ENCODE measurements around the gene CCDC142.
A peak's percentile ranks its signal among the peaks of the same experiment; 100 is the strongest.
"Not testable (repeated sequence)": the region's sequence is repeated elsewhere in the genome, so short reads cannot be mapped to it uniquely, and the experiment has no call there.

The CCDC142 gene

DNA sequence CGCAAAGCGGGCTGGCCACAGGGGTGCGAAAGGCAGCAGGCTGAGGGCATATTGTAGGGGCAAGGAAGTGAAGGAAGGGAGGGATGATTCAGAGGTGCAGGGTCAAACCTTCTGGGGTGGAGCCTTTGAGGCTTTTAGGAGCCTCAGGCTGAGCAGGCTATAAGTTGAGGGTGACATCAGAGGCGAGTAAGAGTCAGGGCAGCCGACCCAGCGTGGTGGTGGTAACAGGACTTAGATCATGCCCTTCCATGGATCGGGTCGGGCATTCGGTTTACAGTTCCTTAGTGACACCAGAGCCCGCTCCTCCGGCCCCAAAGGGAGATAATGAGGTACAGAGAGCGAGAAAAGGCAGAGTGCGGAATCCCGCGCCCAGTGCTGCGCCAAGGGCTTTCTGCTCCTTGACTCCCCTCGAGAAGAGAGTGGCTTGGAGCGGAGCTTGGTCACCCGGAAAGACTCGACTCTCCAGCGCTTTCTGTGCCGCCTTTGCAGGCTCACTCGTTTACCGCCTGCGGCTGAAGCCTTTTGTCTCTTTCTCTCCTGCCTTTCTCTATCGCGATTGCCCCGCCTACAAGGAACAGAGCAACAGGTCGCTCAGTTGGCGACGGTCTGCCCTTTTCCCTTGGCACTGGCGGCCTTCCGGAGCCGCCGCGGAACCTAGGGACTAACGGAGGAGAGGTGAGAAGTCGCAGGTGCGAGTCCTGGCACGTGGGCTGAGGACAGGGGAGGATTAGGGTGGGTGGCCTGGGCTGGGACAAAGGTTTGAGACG lies 15.9 kb upstream of the CCDC142 start:
- peak; percentile 71 to 83 (median 81) for DNase-seq

GRCh38 chr2:74497777-74498499 lies 15.1 kb upstream of the CCDC142 start:
- DNase-seq = peak in 1 of 3 donors; percentile 30

- DNase-seq = no peak
Measured at GRCh38 chr2:74496997-74497776, 14.4 kb upstream of the CCDC142 start.

DNA sequence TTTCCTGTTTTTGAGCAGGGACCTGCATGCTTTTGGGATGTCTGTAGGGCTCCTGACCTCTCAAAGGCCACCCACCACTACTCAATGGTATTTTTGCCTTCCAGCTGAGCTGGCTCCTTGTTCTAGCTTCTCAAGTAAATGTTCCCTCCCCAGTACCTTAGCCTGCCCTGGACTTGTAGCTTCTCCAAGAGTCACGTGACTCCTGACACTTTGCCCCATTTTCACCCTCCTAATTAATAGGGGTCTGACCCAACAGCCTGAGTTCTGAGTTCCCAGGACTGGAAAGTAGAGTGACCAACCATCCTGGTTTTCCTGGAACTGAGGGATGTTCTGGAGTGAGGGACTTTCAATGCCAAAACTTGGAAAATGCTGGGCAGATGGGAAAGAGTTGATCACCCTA lies 12.6 kb upstream of the CCDC142 start:
- DNase-seq = no peak

GRCh38 chr2:74493546-74493945 lies 10.7 kb upstream of the CCDC142 start:
- DNase-seq = no peak

DNA sequence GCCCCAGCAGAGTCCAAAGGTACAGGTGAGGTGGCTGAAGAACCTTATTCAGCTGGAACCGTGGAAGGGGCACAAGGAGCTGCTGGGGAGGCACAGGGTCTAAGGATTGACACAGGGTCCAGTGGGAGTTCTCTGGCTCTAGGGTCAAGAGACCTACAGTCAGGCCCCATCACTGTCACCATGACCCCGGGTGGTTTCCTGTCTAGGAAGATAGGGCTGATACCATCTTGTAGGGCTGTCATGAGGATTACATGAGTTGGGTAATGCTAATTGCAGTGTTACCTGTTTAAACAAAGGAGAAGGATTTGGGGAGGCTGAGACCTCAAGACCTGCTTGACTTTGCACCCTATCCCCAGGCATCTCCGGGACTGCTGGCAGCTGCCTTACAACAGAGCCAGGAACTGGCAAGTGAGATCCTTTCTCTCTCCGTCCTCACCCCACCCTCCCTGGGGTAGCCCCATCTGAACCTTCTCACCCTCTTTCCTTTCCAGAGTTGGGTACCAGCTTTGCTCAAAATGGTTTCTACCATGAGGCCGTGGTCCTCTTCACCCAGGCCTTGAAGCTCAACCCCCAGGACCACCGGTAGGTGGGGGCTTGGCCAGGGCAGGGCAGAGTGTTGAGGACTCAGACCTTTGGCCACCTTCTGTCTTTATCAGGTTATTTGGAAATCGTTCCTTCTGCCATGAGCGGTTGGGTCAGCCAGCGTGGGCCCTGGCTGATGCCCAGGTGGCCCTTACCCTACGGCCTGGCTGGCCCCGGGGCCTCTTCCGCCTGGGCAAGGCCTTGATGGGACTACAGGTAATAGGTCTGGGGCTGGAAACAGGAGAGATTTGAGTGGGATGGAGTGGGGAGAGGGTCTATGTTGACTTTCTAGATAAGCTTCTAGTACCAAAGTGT lies 9.1 kb upstream of the CCDC142 start:
- DNase-seq = no peak

GRCh38 chr2:74489906-74490305 lies 7.1 kb upstream of the CCDC142 start:
- DNase-seq = no peak

GRCh38 chr2:74488643-74489481 lies 6.1 kb upstream of the CCDC142 start:
- no peak for DNase-seq

GRCh38 chr2:74486141-74486540 lies 3.3 kb upstream of the CCDC142 start:
- no peak for DNase-seq

GRCh38 chr2:74483675-74484164 lies 922 bp upstream of the CCDC142 start:
- DNase-seq = not testable (repeated sequence)

DNA sequence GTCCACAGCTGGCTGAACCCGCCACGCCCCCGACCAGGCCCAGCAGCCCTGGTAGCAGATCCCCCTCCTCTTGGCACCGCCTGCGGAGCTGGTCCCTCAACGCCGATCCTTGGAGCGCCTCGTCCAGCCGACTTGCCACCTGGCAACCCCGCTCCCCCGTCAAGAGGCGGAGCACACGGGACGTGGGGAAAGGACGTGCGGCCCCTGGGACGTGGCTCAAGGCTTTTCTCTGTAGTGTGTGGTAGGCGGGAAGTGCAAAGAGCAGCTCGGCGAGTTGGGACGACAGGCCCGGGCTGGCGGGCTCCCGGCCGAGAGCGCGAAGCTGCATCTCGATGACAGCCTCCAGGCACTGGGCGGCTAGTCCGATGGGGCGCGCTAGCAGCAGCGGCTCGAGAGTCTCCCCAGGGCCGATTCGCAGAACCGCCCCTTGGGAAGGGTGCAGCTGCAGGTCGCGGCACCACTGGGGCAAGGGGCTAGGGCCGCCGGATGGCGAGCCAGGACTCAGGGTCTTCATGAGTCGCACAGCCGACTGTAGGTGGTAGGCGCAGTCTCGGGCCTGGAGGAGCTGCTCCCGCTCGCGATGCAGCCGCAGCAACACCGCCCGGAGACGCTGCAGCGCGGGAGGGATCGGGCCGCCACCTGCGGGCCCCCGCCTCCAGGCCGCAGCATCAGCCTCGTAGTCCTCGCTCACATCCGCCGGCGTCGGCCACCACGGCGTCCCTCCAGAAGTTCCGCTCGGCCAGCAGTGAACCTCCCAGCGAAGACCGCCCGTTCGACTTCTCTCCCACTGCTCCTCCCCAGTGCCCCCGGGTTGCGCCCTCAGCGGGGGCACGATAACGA lies 617 bp downstream of the CCDC142 start:
- peak; percentile 62 to 68 (median 63) for DNase-seq

DNA sequence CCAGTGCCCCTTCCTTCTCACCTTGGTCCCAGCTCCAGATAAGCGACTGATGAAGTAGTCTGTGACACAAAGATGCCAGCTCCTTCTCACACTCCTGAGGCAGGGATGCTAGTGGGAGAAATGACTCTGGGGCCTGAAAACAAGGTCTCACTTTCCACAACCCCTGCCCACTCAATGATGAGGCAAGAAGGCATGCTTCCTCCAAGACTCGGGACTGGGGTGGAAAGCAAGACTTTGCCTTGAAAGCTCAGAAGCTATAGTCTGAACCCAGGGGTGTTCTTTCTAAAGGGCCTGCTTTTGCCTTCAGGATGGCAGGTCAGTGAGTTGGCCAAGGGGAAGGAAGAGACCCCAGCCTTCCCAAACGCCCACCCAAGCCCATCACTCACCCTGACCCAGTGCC lies 1.4 kb downstream of the CCDC142 start:
- peak; percentile 68 to 75 (median 72) for DNase-seq

DNA sequence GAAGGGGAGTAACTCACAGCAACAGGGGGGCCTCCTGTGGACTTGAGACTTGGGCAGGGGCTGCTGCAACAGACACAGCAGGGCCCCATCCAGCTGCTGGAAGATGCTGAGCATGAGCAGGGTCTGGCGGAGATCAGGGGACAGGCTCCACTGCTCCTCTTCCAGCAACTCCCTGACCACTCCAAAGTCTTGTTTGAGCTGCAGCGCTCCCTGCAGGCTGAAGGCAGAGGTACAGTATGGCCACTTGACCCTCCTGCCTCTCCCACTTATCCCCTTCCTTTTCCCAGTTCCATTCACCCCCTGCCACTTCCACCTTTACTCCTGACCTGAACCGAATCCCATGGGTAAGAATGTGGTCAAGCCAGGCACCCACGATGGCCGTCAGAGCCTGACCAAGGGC lies 7.9 kb downstream of the CCDC142 start:
- DNase-seq = no peak

DNA sequence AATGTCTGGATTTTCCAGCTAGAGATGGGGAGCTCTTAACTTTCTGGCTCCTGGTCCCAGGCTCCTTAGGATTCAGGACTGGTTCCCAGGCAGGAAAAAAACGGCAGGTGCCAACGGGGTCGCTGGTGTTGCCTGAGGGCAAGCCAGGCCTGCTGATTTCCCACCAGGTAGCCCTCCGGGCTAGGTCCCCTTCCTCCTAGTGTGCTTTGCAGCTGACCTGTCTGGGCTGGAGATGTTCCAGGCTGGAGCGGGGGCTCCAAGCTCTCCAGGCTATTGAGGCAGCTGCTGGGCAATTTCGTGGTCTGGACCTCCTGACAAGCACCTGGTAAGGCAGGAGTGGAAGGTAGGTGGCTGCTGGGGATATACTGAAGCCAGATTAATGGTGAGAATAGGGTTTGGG lies 8.3 kb downstream of the CCDC142 start:
- no peak for DNase-seq

DNA sequence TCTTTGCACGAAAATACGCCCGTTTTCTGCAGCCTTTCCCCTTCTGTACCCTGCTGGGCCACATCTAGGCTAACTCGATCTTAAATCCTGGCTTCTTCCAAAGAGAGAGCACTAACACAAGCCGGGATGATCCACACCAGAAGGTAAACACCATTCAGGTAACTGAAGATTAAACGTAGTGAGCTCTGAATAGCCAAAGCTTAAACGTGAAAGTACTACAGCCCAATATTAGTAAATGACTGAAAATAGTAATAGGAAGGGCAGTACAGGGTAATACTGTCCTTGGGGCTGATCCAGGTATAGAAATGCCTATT lies 9.9 kb downstream of the CCDC142 start:
- DNase-seq = no peak

DNA sequence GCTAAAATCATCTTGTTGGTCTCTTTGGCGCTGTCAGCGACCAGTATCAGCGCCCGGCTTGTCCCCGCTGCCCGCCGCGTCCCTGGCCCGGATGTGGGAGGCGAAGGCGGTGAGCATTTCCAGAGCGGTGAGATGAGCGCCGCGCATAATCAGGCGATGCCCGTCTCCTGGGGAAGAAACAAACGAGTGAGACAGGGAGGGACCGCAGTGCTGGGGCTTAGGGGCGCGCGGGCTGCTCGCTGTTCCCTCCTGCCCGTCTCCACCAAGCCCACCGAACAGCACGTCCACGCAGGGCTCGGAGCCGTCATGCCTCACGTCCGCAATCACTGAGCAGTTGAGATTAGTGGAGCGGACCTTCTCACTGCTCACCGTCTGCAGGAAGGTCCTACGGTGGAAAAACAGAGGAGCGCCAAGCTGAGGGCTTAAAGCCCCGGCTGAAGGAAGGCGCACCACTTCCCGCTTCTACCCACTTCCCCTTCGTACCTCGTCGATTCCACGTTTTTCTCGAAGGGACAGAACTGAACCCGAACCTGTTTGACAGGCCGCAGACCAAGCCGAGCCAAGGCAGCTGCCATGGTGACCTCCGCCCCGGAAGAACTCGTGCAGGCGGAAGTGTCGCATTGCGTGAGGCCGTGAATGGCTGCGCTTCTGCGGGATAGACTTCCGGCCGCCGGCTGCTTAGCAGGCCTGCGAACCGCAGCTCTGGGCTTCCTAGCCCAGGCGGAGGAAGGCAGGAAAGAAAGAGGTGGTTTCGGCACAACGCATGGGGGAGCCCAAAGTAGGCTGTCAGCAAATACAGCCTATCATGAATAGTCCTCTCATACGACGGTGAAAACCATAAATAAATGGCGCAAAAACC lies 10.5 kb downstream of the CCDC142 start, which contains the start of gene MRPL53:
Gene MRPL53, minus strand, starts transcription at position 595 of the 859 bp plus-strand sequence. Its CDS starts 20 bp downstream, at position 575.
- DNase-seq = peak; percentile 95 to 97 (median 96)

DNA sequence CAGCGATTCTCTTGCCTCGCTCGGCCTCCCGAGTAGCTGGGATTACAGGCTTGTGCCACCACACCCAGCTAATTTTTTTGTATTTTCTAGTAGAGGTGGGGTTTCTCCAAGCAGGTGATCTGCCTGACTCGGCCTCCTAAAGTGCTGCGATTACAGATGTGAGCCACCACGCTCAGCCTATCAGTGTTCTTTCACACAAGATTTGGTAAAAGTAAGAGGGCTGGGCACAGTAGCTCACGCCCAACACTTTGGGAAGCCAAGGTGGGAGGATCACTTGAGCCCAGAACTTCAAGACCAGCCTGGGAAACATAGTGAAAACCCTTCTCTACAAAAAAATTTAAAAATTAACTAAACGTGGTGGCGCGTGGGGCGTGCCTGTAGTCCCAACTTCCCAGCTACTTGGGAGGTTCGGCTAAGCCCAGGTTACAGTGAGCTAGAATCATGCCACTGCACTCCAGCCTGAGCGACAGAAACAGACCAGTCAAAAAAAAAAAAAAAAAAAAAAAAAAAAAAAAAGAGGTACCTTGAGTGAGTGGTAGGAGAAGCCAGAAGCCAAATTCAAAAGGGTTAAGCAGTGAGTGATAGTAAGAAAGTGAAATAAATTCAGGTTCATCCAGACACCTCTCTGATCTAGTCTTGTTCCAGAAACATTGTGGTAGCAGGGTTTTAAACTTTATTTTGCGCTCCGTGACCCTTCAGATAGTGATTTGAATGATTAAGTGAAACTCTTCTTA lies 11.3 kb downstream of the CCDC142 start:
- no peak for DNase-seq

- DNase-seq = not testable (repeated sequence)
Measured at GRCh38 chr2:74470742-74471141, 12.1 kb downstream of the CCDC142 start.

DNA sequence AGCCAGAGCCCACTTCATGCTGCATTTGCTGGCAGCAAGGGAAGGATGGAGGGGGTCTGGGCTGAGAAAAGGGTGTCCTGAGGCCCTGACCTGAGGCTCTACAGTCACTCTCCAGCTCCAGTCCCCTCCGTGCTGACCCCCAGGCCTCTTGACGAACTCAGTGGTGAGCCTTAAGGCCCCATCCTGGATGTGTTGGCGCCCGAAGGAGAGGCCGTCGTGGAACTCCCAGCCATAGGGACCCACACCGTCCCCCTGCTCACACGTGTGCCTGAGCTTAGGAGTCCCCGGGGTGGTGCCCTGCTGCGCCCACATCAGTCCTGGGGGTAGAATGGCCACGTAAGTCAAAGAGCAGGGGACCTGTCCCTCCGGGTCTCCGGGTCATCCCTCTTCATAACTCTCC lies 18.4 kb downstream of the CCDC142 start:
- peak in 1 of 3 donors; percentile 36 for DNase-seq

Measured in suppressor macrophage treated with lipopolysaccharide for 1 hour (primary cell).